Duodenal mucosa (tissue), 2 donors: Measurements from ENCODE around the gene THAP12.

Experiments
- H3K27ac ChIP-seq: one replicate; pipeline ENCODE4 v1.7.0; 2013; ENCODE audit warnings: low read depth, low read length
- H3K27me3 ChIP-seq, 2 donors: one replicate each; pipeline ENCODE4 v1.7.0; 2013; ENCODE audit warnings: low read length in 2 of 2, control low read depth in 1 of 2; ENCODE audit not compliant: insufficient read depth in 2 of 2, control insufficient read depth in 1 of 2
- H3K36me3 ChIP-seq, 2 donors: one replicate each; pipeline ENCODE4 v1.7.0; 2013; ENCODE audit warnings: low read length in 2 of 2, control low read depth in 1 of 2; ENCODE audit not compliant: insufficient read depth in 2 of 2, control insufficient read depth in 1 of 2
- H3K4me1 ChIP-seq, 2 donors: one replicate each; pipeline ENCODE4 v1.7.0; 2013; ENCODE audit warnings: low read length in 2 of 2, control low read depth in 1 of 2; ENCODE audit not compliant: insufficient read depth in 2 of 2, control insufficient read depth in 1 of 2
- H3K4me3 ChIP-seq, 2 donors: one replicate each; pipeline ENCODE4 v1.7.0; 2013; ENCODE audit warnings: low read length in 2 of 2, low read depth in 1 of 2
- H3K9ac ChIP-seq, 2 donors: one replicate each; pipeline ENCODE4 v1.7.0; 2013; ENCODE audit warnings: low read length in 2 of 2, low read depth in 1 of 2
- H3K9me3 ChIP-seq, 2 donors: one replicate each; pipeline ENCODE4 v1.7.0; 2013; ENCODE audit warnings: low read length in 2 of 2, control low read depth in 1 of 2; ENCODE audit not compliant: control insufficient read depth in 1 of 2

The THAP12 gene, protein sequence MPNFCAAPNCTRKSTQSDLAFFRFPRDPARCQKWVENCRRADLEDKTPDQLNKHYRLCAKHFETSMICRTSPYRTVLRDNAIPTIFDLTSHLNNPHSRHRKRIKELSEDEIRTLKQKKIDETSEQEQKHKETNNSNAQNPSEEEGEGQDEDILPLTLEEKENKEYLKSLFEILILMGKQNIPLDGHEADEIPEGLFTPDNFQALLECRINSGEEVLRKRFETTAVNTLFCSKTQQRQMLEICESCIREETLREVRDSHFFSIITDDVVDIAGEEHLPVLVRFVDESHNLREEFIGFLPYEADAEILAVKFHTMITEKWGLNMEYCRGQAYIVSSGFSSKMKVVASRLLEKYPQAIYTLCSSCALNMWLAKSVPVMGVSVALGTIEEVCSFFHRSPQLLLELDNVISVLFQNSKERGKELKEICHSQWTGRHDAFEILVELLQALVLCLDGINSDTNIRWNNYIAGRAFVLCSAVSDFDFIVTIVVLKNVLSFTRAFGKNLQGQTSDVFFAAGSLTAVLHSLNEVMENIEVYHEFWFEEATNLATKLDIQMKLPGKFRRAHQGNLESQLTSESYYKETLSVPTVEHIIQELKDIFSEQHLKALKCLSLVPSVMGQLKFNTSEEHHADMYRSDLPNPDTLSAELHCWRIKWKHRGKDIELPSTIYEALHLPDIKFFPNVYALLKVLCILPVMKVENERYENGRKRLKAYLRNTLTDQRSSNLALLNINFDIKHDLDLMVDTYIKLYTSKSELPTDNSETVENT

DNA sequence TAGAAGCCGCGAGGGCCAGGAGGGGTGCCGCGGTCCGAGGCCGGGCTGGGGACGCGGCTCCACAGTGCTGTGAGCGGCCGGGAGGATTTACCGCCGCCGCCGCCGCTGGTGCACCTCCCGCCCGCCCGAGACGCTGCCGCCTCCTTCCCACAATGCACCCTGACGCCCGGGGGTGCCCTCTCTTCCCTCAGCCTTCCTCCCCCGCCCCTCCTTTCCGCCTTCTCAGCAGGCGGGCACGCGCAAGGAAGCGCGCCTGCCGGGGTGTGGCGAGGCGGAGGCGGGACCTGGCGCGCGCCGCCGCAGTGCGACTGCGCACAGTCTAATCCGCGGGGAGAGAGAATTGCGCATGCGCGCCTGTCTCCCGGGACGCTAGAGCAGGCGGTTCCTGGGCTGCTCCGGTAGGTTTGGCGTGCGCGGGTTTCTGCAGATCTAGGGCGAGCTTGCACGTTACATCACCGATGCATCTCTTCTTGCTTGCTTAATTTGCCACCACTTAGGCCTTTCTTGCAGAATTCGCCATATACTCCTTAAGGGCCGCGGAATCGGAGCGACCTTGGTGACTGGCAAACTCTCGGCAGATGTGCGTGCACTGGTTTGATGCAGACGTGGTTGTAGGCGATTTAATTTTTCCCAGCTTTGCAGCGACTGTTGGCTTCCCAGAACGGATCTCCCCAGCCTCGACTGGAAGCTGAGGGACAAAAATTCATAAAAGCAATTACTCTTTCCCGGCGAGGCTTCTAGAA is at the start of gene THAP12, which contains the start of gene GVQW3:
TSS of gene THAP12 (minus strand) at position 156 of the 743 bp plus-strand sequence. CDS start 296 bp downstream, outside the sequence.
TSS of gene GVQW3 (plus strand) at position 347 of the 743 bp plus-strand sequence. CDS start 506 bp downstream, outside the sequence.
- no peaks in the 10 kb centered on the region for H3K36me3 ChIP-seq
- peak within 1 kb of the TSS; percentile 65 to 69 for H3K9ac ChIP-seq
- H3K9me3 ChIP-seq: no peaks in the 10 kb centered on the region
- H3K4me1 ChIP-seq: peaks cover 29 to 43% of the 10 kb centered on the region in 2 donors
- peak within 1 kb of the TSS; percentile 36 for H3K27ac ChIP-seq
- H3K4me3 ChIP-seq: peak within 1 kb of the TSS; percentile 91 to 95
- no peaks in the 10 kb centered on the region for H3K27me3 ChIP-seq

DNA sequence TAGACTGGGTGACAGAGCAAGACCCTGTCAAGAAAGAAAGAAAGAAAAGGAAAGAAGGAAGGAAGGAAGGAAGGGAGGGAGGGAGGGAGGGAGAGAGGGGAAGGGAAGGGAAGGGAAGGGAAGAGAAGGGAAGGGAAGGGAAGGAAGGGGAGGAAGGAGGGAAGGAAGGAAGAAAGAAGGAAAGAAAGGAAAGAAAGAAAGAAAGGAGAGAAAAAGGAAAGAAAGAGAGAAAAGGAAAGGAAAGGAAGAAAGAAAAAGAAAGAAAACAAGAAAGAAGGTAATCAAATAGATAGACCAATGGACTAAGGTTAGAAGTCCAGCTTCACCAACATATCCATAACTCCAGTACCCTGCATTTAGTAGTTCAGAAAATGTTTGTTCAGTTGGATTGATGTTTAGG is 45.7 kb upstream of the THAP12 start:
- H3K4me3 ChIP-seq: no peak overlapping the region
- no peaks in the 10 kb centered on the region for H3K9me3 ChIP-seq
- H3K36me3 ChIP-seq: no peaks in the 10 kb centered on the region
- no peaks in the 10 kb centered on the region for H3K4me1 ChIP-seq
- H3K27me3 ChIP-seq: no peaks in the 10 kb centered on the region
- H3K27ac ChIP-seq: no peak overlapping the region
- no peak overlapping the region for H3K9ac ChIP-seq

DNA sequence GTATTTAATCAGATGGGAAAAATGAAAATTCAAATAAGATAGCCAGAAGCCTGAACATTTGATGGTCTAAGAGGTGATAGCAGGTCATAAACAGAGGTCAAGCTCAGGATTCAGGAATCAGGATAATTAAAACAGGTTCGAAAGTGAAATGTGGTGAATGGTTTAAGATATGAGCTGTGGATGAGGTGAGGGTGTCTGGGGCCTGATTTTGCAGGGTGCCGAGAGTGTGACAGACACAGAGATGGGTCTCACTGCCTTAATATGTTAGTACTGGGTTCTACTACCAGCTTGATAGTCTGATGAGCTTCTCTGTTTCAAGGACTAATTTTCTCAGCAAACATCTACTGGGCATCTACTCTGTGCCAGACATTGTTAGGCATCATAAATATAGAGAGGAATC is 44.0 kb upstream of the THAP12 start:
- Histone ChIP-seq H3K9me3 (no peaks in the 10 kb centered on the region), H3K4me1 (no peaks in the 10 kb centered on the region), H3K9ac (no peak overlapping the region), H3K36me3 (no peaks in the 10 kb centered on the region), H3K4me3 (no peak overlapping the region), H3K27ac (no peak overlapping the region), H3K27me3 (no peaks in the 10 kb centered on the region)

DNA sequence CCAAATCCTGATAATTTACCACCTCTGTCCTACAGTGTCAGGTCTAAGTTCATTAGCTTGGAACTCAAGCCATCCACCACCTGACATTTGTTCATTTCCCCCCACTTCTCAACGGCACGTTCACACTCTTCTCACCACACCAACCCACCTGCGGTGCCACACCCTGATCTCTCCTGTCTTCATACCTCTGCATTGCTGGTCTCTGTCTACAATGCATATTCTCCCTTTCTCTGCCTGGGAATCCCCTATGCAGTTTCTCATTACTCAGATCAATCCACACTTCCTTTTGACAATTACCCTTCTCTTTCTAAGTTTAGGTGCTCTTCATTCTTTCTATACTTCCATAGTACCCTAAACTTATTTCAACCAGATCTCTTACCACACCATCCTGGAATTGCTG is 43.4 kb upstream of the THAP12 start:
- H3K4me3 ChIP-seq: no peak overlapping the region
- no peaks in the 10 kb centered on the region for H3K9me3 ChIP-seq
- no peak overlapping the region for H3K9ac ChIP-seq
- H3K27ac ChIP-seq: no peak overlapping the region
- no peaks in the 10 kb centered on the region for H3K36me3 ChIP-seq
- H3K27me3 ChIP-seq: no peaks in the 10 kb centered on the region
- no peaks in the 10 kb centered on the region for H3K4me1 ChIP-seq

DNA sequence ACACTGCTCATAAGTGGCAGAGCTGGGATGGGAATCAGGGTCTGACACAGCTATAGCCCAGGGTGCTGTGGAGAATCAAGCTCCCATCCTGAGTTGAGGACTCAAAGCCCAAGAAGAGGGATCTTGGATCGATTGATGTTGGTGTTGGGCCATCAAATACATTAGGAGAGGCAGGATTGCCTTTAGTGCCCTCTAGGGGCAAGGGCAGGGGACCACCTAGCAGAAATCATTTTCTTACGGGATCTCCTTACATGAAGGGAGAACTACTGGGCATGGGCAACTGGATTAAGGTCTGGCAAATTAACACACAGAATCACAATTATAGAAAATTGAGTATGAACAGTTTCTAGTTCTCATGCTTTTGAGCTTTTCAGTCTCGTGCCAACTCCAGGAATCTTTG is 39.0 kb upstream of the THAP12 start:
- no peaks in the 10 kb centered on the region for H3K36me3 ChIP-seq
- no peaks in the 10 kb centered on the region for H3K9me3 ChIP-seq
- H3K9ac ChIP-seq: no peak overlapping the region
- H3K27me3 ChIP-seq: no peaks in the 10 kb centered on the region
- no peaks in the 10 kb centered on the region for H3K4me1 ChIP-seq
- H3K27ac ChIP-seq: no peak overlapping the region
- H3K4me3 ChIP-seq: no peak overlapping the region

DNA sequence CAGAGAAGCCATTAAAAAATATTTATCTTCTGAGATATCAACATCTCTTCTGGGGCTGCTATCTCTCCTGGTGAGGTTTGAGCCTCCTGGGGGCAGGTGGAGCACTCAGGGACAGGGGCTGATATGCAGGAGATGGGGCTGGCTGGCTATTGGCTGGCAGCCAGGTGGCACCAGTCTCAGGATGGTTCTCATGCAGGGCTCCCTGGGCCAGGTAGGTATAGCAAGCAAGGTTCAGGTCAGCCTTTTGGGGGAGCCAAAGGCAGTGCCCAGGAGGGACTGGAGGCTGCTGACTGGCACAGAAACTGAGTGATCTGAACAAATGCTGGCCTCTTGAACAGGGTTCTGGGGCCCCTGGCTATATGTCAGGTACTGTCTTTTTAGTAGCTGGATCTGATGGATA is 34.1 kb upstream of the THAP12 start:
- Histone ChIP-seq H3K36me3 (no peaks in the 10 kb centered on the region), H3K27ac (no peak overlapping the region), H3K27me3 (no peaks in the 10 kb centered on the region), H3K4me1 (no peaks in the 10 kb centered on the region), H3K4me3 (no peak overlapping the region), H3K9me3 (no peaks in the 10 kb centered on the region), H3K9ac (no peak overlapping the region)

DNA sequence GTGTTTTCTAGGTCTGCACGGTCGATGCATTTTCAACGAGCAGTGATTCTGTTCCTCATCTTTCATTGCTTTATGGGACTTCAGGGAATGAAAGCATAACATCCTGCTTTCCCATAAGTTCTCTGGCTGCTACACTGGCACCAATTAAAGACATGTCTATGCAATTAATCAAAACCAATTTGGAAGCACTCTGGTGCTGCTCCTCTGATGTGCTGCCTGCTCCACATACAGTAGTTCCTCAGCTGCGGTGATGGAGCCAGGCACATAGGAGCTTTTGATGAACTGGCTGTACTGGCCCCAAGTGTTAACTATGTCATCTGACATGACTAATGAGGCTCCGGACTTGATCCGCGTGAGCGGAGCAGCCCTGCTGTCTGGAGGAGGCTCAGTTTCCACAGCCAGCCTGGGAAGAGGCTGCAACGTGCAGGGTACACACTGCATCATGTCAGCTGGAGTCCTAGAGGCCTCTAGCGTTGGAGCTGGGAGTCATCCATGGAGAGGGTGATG is 30.0 kb upstream of the THAP12 start:
- Histone ChIP-seq H3K9me3 (no peaks in the 10 kb centered on the region), H3K27ac (no peak overlapping the region), H3K27me3 (no peaks in the 10 kb centered on the region)

DNA sequence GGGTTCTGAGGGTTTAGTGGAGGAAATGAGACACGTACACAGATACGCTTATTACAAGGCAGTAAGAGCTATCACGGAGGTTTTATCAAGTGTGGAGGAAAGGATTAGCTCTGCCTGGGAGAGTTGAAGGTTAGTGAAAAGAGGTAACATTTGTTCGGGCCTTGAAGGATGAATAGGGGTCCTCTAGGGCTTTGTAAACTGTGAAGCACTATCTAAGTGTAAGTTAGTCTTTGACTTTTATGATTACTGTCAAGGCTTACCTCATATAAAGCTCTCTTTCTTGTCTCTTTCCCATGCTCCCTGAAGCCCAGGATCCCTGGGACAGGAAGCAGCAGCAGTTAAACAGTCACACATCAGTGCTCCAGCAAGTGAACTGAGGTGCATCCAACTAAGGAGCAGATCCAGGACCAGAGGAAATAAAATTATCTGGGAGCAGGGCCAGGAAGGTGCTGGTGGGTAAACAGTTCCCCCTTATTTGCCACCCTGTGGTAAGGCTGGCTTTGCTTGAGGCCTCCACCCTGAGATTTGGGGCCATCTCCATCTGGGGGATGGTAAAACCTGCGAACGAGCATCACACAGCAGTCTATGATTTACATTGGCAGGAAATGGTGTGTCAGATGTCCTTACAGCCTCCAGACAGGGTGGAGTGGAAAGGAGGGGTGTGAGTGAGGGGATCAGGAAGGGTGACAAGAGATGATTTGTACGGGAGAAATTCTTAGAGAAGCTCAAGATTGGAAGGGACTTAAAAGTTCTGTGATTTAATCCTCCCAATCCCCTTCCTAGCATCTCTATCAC is 27.4 kb upstream of the THAP12 start:
- no peaks in the 10 kb centered on the region for H3K9me3 ChIP-seq
- no peak overlapping the region for H3K27ac ChIP-seq
- H3K4me1 ChIP-seq: no peaks in the 10 kb centered on the region
- no peak overlapping the region for H3K4me3 ChIP-seq
- H3K27me3 ChIP-seq: no peaks in the 10 kb centered on the region
- H3K36me3 ChIP-seq: no peaks in the 10 kb centered on the region
- H3K9ac ChIP-seq: no peak overlapping the region

More for the DNA sequence above, 30.0 kb upstream of the THAP12 start:
- Histone ChIP-seq H3K36me3 (no peaks in the 10 kb centered on the region), H3K4me1 (no peaks in the 10 kb centered on the region), H3K9ac (no peak overlapping the region), H3K4me3 (no peak overlapping the region)

DNA sequence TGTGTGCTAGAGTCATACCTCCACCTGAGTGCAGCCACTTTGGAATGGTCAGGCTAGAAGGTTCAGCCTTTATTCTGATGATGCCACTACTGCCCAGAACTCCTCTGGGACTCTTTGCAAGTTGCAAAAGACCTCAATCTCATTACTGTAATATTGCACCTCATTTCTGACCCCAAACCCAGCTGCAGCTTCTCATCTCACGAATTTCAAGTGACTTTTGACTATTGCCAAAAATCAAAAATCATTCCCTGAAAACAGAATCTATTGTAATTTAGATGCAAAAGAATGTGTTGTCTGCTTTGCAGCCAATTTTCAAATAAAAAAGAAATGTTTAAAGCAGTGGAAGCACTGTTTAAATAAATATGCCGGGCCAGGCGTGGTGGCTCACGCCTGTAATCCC is 25.4 kb upstream of the THAP12 start:
- Histone ChIP-seq H3K36me3 (no peaks in the 10 kb centered on the region), H3K9ac (no peak overlapping the region), H3K27ac (no peak overlapping the region), H3K4me3 (no peak overlapping the region), H3K4me1 (no peaks in the 10 kb centered on the region), H3K9me3 (no peaks in the 10 kb centered on the region), H3K27me3 (no peaks in the 10 kb centered on the region)
